Heart left ventricle (tissue), 13 donors: Measurements from ENCODE around the gene S100PBP.

Experiments
- POLR2A ChIP-seq, 2 donors: fragments of 450-650 bp; IDR thresholded peaks; one replicate each; pipeline ENCODE4 v1.6.1; 2017; ENCODE audit warnings: antibody characterized with exemption in 2 of 2, mild to moderate bottlenecking in 2 of 2, moderate library complexity in 2 of 2
- TF ChIP-seq, protein P1 (sequence below), 12 donors: fragments of 200-600 bp; sonication (generic) in 4 of 12; IDR thresholded peaks; one replicate each; pipeline versions ENCODE4 v1.5.0 to v1.8.0; 2018 to 2022; ENCODE audit warnings: antibody characterized with exemption in 12 of 12, mild to moderate bottlenecking in 5 of 12
- donor health status: ischemic (EF 13 %, LVEDD 7.1; RV severe dilation, severe dysfunction).
- donor health status: DM: no; HTN: yes; CAD: no.
- donor health status: DM: no; HTN: no; CAD: no.
- donor health status: ischemic (EF 25% LVEDD 6.9; RV normal size, moderate dysfunction).
- donor health status: ischemic (EF 25% LVEDD 5.7; RV mildly dilated, moderate dysfunction).
- donor health status: ischemic (EF 35%, LVEDD 5.7; RV mildly dilated, moderate dysfunction).
- donor health status: nonischemic (EF 11% LVEDD 7.7; RV severe dilation, severe dysfunction).
- donor health status: DM: yes; HTN: yes; CAD: no.
- donor health status: PGD.
- donor health status: ischemic (EF 29% LVEDD 5.4; RV normal size, mild dysfunction).
- donor health status: nonischemic (EF 23%, LVEDD 6.1; RV moderate dilation, normal function).

DNA sequence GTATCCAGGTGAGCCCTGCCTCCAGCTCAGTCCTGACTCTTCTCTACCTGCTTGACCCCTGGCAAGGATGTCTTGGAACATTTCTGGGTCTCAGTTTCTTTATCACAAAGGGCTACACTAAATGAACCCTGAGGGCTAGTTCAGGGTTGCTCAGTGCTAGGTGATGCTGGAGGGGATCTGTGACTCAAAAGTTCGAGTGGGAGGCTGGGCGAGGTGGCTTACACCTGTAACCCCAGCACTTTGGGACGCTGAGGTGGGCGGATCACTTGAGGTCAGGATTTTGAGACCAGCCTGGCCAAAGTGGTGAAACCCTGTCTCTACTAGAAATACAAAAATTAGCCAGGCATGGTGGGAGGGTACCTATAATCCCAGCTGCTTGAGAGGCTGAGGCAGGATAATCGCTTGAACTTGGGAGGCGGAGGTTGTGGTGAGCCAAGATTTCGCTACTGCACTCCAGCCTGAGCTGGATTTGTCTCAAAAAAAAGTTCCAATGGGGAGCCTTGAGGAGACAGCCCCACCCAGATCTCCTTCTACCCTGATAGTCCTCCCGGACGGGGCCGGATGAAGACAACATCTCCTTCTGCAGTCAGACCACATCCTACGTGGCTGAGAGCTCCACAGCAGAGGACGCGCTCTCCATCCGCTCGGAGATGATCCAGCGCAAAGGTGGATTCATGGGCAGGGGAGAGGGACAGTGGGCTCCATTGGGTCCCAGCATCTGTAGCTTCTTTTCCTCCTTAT, 49.2 kb upstream of the S100PBP start:
- TF ChIP-seq, protein P1, sequence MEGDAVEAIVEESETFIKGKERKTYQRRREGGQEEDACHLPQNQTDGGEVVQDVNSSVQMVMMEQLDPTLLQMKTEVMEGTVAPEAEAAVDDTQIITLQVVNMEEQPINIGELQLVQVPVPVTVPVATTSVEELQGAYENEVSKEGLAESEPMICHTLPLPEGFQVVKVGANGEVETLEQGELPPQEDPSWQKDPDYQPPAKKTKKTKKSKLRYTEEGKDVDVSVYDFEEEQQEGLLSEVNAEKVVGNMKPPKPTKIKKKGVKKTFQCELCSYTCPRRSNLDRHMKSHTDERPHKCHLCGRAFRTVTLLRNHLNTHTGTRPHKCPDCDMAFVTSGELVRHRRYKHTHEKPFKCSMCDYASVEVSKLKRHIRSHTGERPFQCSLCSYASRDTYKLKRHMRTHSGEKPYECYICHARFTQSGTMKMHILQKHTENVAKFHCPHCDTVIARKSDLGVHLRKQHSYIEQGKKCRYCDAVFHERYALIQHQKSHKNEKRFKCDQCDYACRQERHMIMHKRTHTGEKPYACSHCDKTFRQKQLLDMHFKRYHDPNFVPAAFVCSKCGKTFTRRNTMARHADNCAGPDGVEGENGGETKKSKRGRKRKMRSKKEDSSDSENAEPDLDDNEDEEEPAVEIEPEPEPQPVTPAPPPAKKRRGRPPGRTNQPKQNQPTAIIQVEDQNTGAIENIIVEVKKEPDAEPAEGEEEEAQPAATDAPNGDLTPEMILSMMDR (IDR thresholded peaks at IDR 0.05): no peak
- TF ChIP-seq POLR2A (IDR thresholded peaks at IDR 0.05): no peak
